ENCODE results near the gene ALKBH3. TPM values are rescaled to one million over a fixed set of nuclear protein-coding genes. Genes with fewer than 3 reads are reported as not detected.

The ALKBH3 gene
- total and polyA plus RNA-seq, 10 of the 15 experiments (the other 5 are each of a cell fraction or from before 2014, with no cell fraction given) = 22.1 to 50.8 (median 38.5) TPM

DNA sequence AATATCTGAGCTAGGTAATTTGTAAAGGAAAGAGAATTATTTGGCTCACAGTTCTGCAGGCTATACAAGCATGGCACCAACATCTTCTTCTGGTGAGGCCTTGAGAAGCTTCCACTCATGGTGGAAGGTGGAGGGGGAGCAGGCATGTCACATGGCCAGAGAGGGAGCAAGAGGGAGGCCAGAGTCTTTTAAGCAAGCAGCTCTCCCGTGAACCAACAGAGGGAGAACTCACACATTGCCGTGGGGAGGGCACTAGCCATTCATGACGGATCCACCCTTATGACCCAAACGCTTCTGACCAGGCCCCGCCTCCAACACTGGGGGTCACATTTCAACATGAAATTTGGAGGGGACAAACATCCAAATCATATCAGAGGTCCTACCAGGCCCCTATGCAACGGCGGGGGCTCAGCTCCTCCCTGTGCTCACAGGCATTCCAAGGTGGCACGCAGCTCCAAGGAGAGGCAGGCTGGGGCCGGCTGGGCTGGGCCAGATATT, 66.4 kb downstream of the ALKBH3 start:
- Histone ChIP-seq H3K9me3 (replicated peaks; ENCODE audit: control insufficient read depth, insufficient read depth, low read length) (no peaks in the 10 kb centered on the region), H3K4me3 (no peak overlapping the region), H3K27ac (ENCODE audit: control insufficient read depth, insufficient read depth) (no peak overlapping the region), H3K4me1 (ENCODE audit: control insufficient read depth, insufficient read depth, low read length) (peaks cover 3% of the 10 kb centered on the region; the same call in 1 of the 2 replicates), H3K4me2 (ENCODE audit: control insufficient read depth, insufficient read depth) (no peak overlapping the region), H3K36me3 (ENCODE audit: control insufficient read depth in 2 of 2, insufficient read depth in 2 of 2, low read length in 1 of 2) (no peaks in the 10 kb centered on the region), H3K79me2 (ENCODE audit: control insufficient read depth, insufficient read depth, low read length) (no peaks in the 10 kb centered on the region), H3K27me3 (replicated peaks in 1 of 2; ENCODE audit: control insufficient read depth in 2 of 2, insufficient read depth in 2 of 2, low read length in 1 of 2) (peaks cover 12% of the 10 kb centered on the region in 2 experiments), H2AFZ (ENCODE audit: control insufficient read depth, low read depth, low read length) (no peak overlapping the region), H3K9ac (ENCODE audit: control insufficient read depth, insufficient read depth, low read length) (no peak overlapping the region), H4K20me1 (ENCODE audit: control insufficient read depth, insufficient read depth) (0 out of 2 replicates have a peak, but pooled peaks cover 3% of the 10 kb centered on the region)
- in situ Hi-C loops (cut with MboI) (no loop called here), intact Hi-C loops (cut with micrococcal nuclease; ENCODE audit: unreplicated experiment) (loop anchor here (10.0 kb wide), 2 partner anchors 118 to 372 kb away; partner anchors contain the start of gene ACCS)
- ChIA-PET SMC1A (ENCODE audit: uncharacterized antibody, unreplicated experiment) (interaction anchor here (1.5 kb wide), 1 partner anchor 9 kb away, joined by 5 read pairs; no protein-coding TSS in a partner anchor), CTCF (interaction anchor here (0.5 to 3.9 kb wide), 4 partner anchors 58 to 326 kb away, joined by 3 to 25 read pairs (median 4); no protein-coding TSS in a partner anchor), POLR2A (no interaction called here), RAD21 (ENCODE audit: unreplicated experiment) (no interaction called here)
- FAIRE-seq = no peak
- no peak for DNase-seq (ENCODE audit: low read depth, low spot score)
- TF ChIP-seq CTCF (IDR thresholded peaks at IDR 0.05 in 2 of 3, conservative IDR thresholded peaks at IDR 0.05 in 1 of 3; ENCODE audit: control insufficient read depth in 2 of 3, extremely low read depth in 1 of 3, insufficient read depth in 1 of 3, low read depth in 3 of 3, low read length in 3 of 3) (0 out of 6 replicates have a peak, but pooled peaks of 1 of the 3 experiments have one; percentile 12), ZNF274 (IDR thresholded peaks at IDR 0.05; ENCODE audit: insufficient read depth, insufficient read length) (no peak)
- 25% methylated on average over 9 of the region's 9 CpGs for WGBS (ENCODE audit: insufficient coverage, insufficient replicate concordance, low lambda C conversion rate, missing lambda C conversion rate)
- no peak; the same call in 2 of the 3 replicates for ATAC-seq
- no TSS peak for BruUV-seq (replicated peaks)

GRCh38 chr11:43947815-43948214, 67.2 kb downstream of the ALKBH3 start:
- no peaks in the 10 kb centered on the region for H3K79me2 ChIP-seq (ENCODE audit: control insufficient read depth, insufficient read depth, low read length)
- H3K4me3 ChIP-seq = no peak overlapping the region
- 0 out of 2 replicates have a peak, but pooled peaks cover 3% of the 10 kb centered on the region for H4K20me1 ChIP-seq (ENCODE audit: control insufficient read depth, insufficient read depth)
- peaks cover 3% of the 10 kb centered on the region; the same call in 1 of the 2 replicates for H3K4me1 ChIP-seq (ENCODE audit: control insufficient read depth, insufficient read depth, low read length)
- no peaks in the 10 kb centered on the region for H3K36me3 ChIP-seq (ENCODE audit: control insufficient read depth in 2 of 2, insufficient read depth in 2 of 2, low read length in 1 of 2)
- ChIA-PET POLR2A (no interaction called here), RAD21 (ENCODE audit: unreplicated experiment) (no interaction called here), SMC1A (ENCODE audit: uncharacterized antibody, unreplicated experiment) (no interaction called here), CTCF (interaction anchor here (3.9 kb wide), 1 partner anchor 59 kb away, joined by 25 read pairs; no protein-coding TSS in a partner anchor)
- H3K27ac ChIP-seq (ENCODE audit: control insufficient read depth, insufficient read depth) = no peak overlapping the region
- in situ Hi-C loops (cut with MboI) (no loop called here), intact Hi-C loops (cut with micrococcal nuclease; ENCODE audit: unreplicated experiment) (loop anchor here (10.0 kb wide), 2 partner anchors 117 to 373 kb away; partner anchors contain the start of gene ACCS)
- H2AFZ ChIP-seq (ENCODE audit: control insufficient read depth, low read depth, low read length) = no peak overlapping the region
- H3K4me2 ChIP-seq (ENCODE audit: control insufficient read depth, insufficient read depth) = no peak overlapping the region
- H3K9ac ChIP-seq (ENCODE audit: control insufficient read depth, insufficient read depth, low read length) = no peak overlapping the region
- no peaks in the 10 kb centered on the region for H3K9me3 ChIP-seq (replicated peaks; ENCODE audit: control insufficient read depth, insufficient read depth, low read length)
- no TSS peak for BruUV-seq (replicated peaks)
- peaks cover 12% of the 10 kb centered on the region in 2 experiments for H3K27me3 ChIP-seq (replicated peaks in 1 of 2; ENCODE audit: control insufficient read depth in 2 of 2, insufficient read depth in 2 of 2, low read length in 1 of 2)
- WGBS (ENCODE audit: insufficient coverage, insufficient replicate concordance, low lambda C conversion rate, missing lambda C conversion rate) = 0% methylated on average over 1 of the region's 1 CpG
- DNase-seq (ENCODE audit: low read depth, low spot score) (no peak), ATAC-seq (no peak), FAIRE-seq (no peak)
- TF ChIP-seq ZZZ3 (IDR thresholded peaks at IDR 0.05; ENCODE audit: control insufficient read depth, insufficient read length, low read depth) = no peak
- no peak for TF ChIP-seq BRCA1 (IDR thresholded peaks at IDR 0.05; ENCODE audit: low read depth, low read length)
- no peak for TF ChIP-seq RBBP5 (conservative IDR thresholded peaks at IDR 0.05)
- no peak for TF ChIP-seq HDAC6 (IDR thresholded peaks at IDR 0.05; ENCODE audit: unreplicated experiment)

All from GM12878 (cell line).